Caco-2 (cell line): ENCODE measurements around the gene PJA2. TPM values are rescaled to one million over a fixed set of nuclear protein-coding genes. Genes with fewer than 3 reads are reported as not detected.

Experiments used
- BruUV-seq: library from RNA; stranded (reverse); fragments of 400-500 nt; replicated peaks from 2 replicates; lab custom pipeline; 2021; lab: Mats Ljungman, UMichigan
- CTCF ChIA-PET: fragments of 300-600 bp; sonication (Branson Sonifier 250); formaldehyde crosslinking; loops from one replicate; lab custom pipeline; 2022; ENCODE audit warnings: antibody characterized with exemption; lab: Charles Lee
- POLR2A ChIA-PET: fragments of 300-600 bp; sonication (Branson Sonifier 250); formaldehyde crosslinking; loops from one replicate; lab custom pipeline; 2022; ENCODE audit warnings: antibody characterized with exemption; lab: Charles Lee
- DNase-seq, 2 experiments: peaks; one replicate each; pipeline versions ENCODE4 v3.0.0 to v3.0.0-alpha.2; 2020 to 2022
- H3K27me3 ChIP-seq: replicated peaks from 2 replicates; pipeline ENCODE4 v1.6.0; 2011; ENCODE audit warnings: low read length; ENCODE audit not compliant: control insufficient read depth, insufficient read depth
- H3K36me3 ChIP-seq: 2 replicates; pipeline ENCODE4 v1.5.1; 2011; ENCODE audit warnings: low read length; ENCODE audit not compliant: control insufficient read depth, insufficient read depth
- H3K4me1 ChIP-seq: fragments of 250-450 bp; sonication (Bioruptor Pico); 2 replicates; pipeline ENCODE4 v1.5.1; 2020; ENCODE audit warnings: mild to moderate bottlenecking
- H3K4me3 ChIP-seq: 2 replicates; pipeline ENCODE4 v1.5.1; 2011; ENCODE audit warnings: low read depth, mild to moderate bottlenecking, control low read depth, low read length
- H3K9me3 ChIP-seq: fragments of 250-450 bp; sonication (Bioruptor Pico); 2 replicates; pipeline ENCODE4 v1.5.1; 2020; ENCODE audit warnings: mild to moderate bottlenecking, moderate library complexity
- H3K27ac Mint-ChIP-seq: one replicate; pipeline ENCODE4 v1.8.0; 2022; ENCODE audit warnings: mixed read lengths; ENCODE audit not compliant: unreplicated experiment
- H3K27me3 Mint-ChIP-seq: one replicate; pipeline ENCODE4 v1.8.0; 2022; ENCODE audit warnings: mixed read lengths; ENCODE audit not compliant: insufficient read depth, unreplicated experiment
- H3K36me3 Mint-ChIP-seq: one replicate; pipeline ENCODE4 v1.8.0; 2022; ENCODE audit warnings: mild to moderate bottlenecking, mixed read lengths; ENCODE audit not compliant: insufficient read depth, unreplicated experiment
- H3K4me1 Mint-ChIP-seq: one replicate; pipeline ENCODE4 v1.8.0; 2022; ENCODE audit warnings: low read depth, mixed read lengths; ENCODE audit not compliant: unreplicated experiment
- H3K4me3 Mint-ChIP-seq: one replicate; pipeline ENCODE4 v1.8.0; 2022; ENCODE audit warnings: mild to moderate bottlenecking, moderate library complexity, mixed read lengths; ENCODE audit not compliant: unreplicated experiment
- H3K9me3 Mint-ChIP-seq: one replicate; pipeline ENCODE4 v1.8.0; 2022; ENCODE audit warnings: mixed read lengths; ENCODE audit not compliant: unreplicated experiment
- CTCF ChIP-seq, 2 experiments: fragments of 200-600 bp in 1 of 2; IDR thresholded peaks; 1 replicate in 1 of 2; 2 replicates in 1 of 2; pipeline versions ENCODE4 v1.5.1 to v1.8.0; 2011 to 2022; ENCODE audit warnings: antibody characterized with exemption in 1 of 2, control low read depth in 1 of 2, inconsistent platforms in 1 of 2, low read depth in 1 of 2, low read length in 1 of 2, mild to moderate bottlenecking in 1 of 2, moderate library complexity in 1 of 2; ENCODE audit not compliant: insufficient read depth in 1 of 2, severe bottlenecking in 1 of 2, unreplicated experiment in 1 of 2
- intact Hi-C: fragments of 100-400 bp; cut with micrococcal nuclease; formaldehyde crosslinking; loops from one replicate; pipeline ENCODE4 v1.10.0; 2022; ENCODE audit not compliant: unreplicated experiment
- total RNA-seq: library from RNA; stranded (reverse); gene quantifications from 2 replicates; pipeline ENCODE4 v1.2.3, GENCODE V29; 2022

The PJA2 gene
- total RNA-seq, 1 experiment from 2014 or later: 34.2 TPM

GRCh38 chr5:109387408-109387974, 22.3 kb downstream of the PJA2 start:
- Mint-ChIP-seq H3K4me3 (no peak overlapping the region), H3K27ac (no peak overlapping the region), H3K9me3 (no peaks in the 10 kb centered on the region), H3K27me3 (no peaks in the 10 kb centered on the region), H3K36me3 (no peaks in the 10 kb centered on the region), H3K4me1 (no peaks in the 10 kb centered on the region)
- POLR2A ChIA-PET: no interaction called here
- no peaks in the 10 kb centered on the region for H3K36me3 ChIP-seq
- no peak for TF ChIP-seq CTCF (IDR thresholded peaks at IDR 0.05; ENCODE audit: insufficient read depth in 1 of 2, low read depth in 1 of 2, low read length in 1 of 2, severe bottlenecking in 1 of 2, unreplicated experiment in 1 of 2)
- H3K4me3 ChIP-seq: no peak overlapping the region
- no peaks in the 10 kb centered on the region for H3K27me3 ChIP-seq
- CTCF ChIA-PET: no interaction called here
- no TSS peak for BruUV-seq
- DNase-seq: no peak
- intact Hi-C loops: no loop called here
- no peaks in the 10 kb centered on the region for H3K9me3 ChIP-seq
- no peaks in the 10 kb centered on the region for H3K4me1 ChIP-seq

DNA sequence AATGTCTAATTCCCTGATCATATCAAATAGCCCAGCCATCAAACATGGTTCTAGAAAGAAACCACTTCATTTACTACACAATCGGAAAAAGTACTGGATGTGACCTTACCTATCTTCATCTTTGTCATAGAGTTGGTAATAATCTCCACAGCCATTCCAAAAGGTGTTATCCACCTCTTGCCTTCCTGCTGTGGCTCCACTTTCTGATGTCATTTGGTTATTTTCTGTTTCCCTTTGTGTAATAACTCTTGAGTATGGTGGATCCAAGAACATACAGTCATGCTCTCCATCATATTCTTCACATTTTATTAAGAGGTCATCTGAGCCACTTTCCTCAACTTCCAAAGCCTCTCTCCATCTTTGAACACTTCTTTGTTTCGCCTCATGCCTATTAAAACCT, 31.7 kb downstream of the PJA2 start:
- H3K36me3 ChIP-seq: no peaks in the 10 kb centered on the region
- ChIA-PET CTCF (no interaction called here), POLR2A (no interaction called here)
- Mint-ChIP-seq H3K9me3 (no peaks in the 10 kb centered on the region), H3K36me3 (peaks cover 17% of the 10 kb centered on the region), H3K4me3 (no peak overlapping the region), H3K27ac (no peak overlapping the region), H3K27me3 (no peaks in the 10 kb centered on the region), H3K4me1 (no peaks in the 10 kb centered on the region)
- no peaks in the 10 kb centered on the region for H3K4me1 ChIP-seq
- no peak overlapping the region for H3K4me3 ChIP-seq
- no peak for TF ChIP-seq CTCF (IDR thresholded peaks at IDR 0.05; ENCODE audit: insufficient read depth in 1 of 2, low read depth in 1 of 2, low read length in 1 of 2, severe bottlenecking in 1 of 2, unreplicated experiment in 1 of 2)
- BruUV-seq: no TSS peak
- H3K27me3 ChIP-seq: no peaks in the 10 kb centered on the region
- intact Hi-C loops: loop anchor here (10.0 kb wide), 1 partner anchor 97 kb away; no protein-coding TSS in a partner anchor
- DNase-seq: no peak
- no peaks in the 10 kb centered on the region for H3K9me3 ChIP-seq

- H3K27me3 ChIP-seq: no peaks in the 10 kb centered on the region
- Mint-ChIP-seq H3K36me3 (peaks cover 11% of the 10 kb centered on the region), H3K27ac (no peak overlapping the region), H3K4me3 (no peak overlapping the region), H3K4me1 (no peaks in the 10 kb centered on the region), H3K27me3 (no peaks in the 10 kb centered on the region), H3K9me3 (no peaks in the 10 kb centered on the region)
- H3K36me3 ChIP-seq: no peaks in the 10 kb centered on the region
- no peaks in the 10 kb centered on the region for H3K9me3 ChIP-seq
- no TSS peak for BruUV-seq
- no peaks in the 10 kb centered on the region for H3K4me1 ChIP-seq
- H3K4me3 ChIP-seq: no peak overlapping the region
- CTCF ChIA-PET: interaction anchor here (0.9 kb wide), 1 partner anchor 314 kb away, joined by 3 read pairs; no protein-coding TSS in a partner anchor
- TF ChIP-seq CTCF (IDR thresholded peaks at IDR 0.05; ENCODE audit: insufficient read depth in 1 of 2, low read depth in 1 of 2, low read length in 1 of 2, severe bottlenecking in 1 of 2, unreplicated experiment in 1 of 2): no peak
- DNase-seq: no peak
- POLR2A ChIA-PET: no interaction called here
- intact Hi-C loops: loop anchor here (10.0 kb wide), 1 partner anchor 100 kb away; no protein-coding TSS in a partner anchor
Observed at GRCh38 chr5:109374625-109375024, 35.1 kb downstream of the PJA2 start.
